RPMI8226 (cell line): ENCODE measurements around the gene RYR3.

Experiments
- DNase-seq: peaks from one replicate; pipeline ENCODE4 v3.0.0-alpha.2; 2015

RYR3 gene

GRCh38 chr15:33852094-33852493 lies 541.3 kb downstream of the RYR3 start:
- no peak for DNase-seq

- no peak for DNase-seq
Measured at GRCh38 chr15:33852570-33852969, 541.8 kb downstream of the RYR3 start.

GRCh38 chr15:33857726-33858125 lies 547.0 kb downstream of the RYR3 start:
- DNase-seq = no peak

- DNase-seq = no peak
Measured at GRCh38 chr15:33858836-33859235, 548.1 kb downstream of the RYR3 start.

GRCh38 chr15:33859992-33860545 lies 549.3 kb downstream of the RYR3 start:
- DNase-seq = no peak

GRCh38 chr15:33860754-33861153 lies 550.0 kb downstream of the RYR3 start:
- DNase-seq = no peak

GRCh38 chr15:33864360-33865075 lies 553.8 kb downstream of the RYR3 start:
- DNase-seq = no peak

GRCh38 chr15:33865416-33865815 lies 554.6 kb downstream of the RYR3 start:
- DNase-seq = no peak

- no peak for DNase-seq
Measured at GRCh38 chr15:33866101-33866737, 555.5 kb downstream of the RYR3 start.

- no peak for DNase-seq
Measured at GRCh38 chr15:33871980-33872379, 561.2 kb downstream of the RYR3 start.

- DNase-seq = no peak
Measured at GRCh38 chr15:33872416-33873106, 561.8 kb downstream of the RYR3 start.

GRCh38 chr15:33874156-33874555 lies 563.4 kb downstream of the RYR3 start:
- DNase-seq = no peak

- DNase-seq = no peak
Measured at GRCh38 chr15:33882921-33883320, 572.2 kb downstream of the RYR3 start.

GRCh38 chr15:33888176-33888575 lies 577.4 kb downstream of the RYR3 start:
- no peak for DNase-seq

- DNase-seq = peak; percentile 3
Measured at GRCh38 chr15:33894193-33894592, 583.4 kb downstream of the RYR3 start.

GRCh38 chr15:33902043-33902442 lies 591.3 kb downstream of the RYR3 start:
- no peak for DNase-seq

- no peak for DNase-seq
Measured at GRCh38 chr15:33903661-33904060, 592.9 kb downstream of the RYR3 start.

GRCh38 chr15:33907326-33907725 lies 596.6 kb downstream of the RYR3 start:
- no peak for DNase-seq

GRCh38 chr15:33908406-33908805 lies 597.6 kb downstream of the RYR3 start:
- no peak for DNase-seq

GRCh38 chr15:33910741-33911140 lies 600.0 kb downstream of the RYR3 start:
- no peak for DNase-seq

- no peak for DNase-seq
Measured at GRCh38 chr15:33912326-33912725, 601.6 kb downstream of the RYR3 start.

GRCh38 chr15:33913459-33913858 lies 602.7 kb downstream of the RYR3 start:
- no peak for DNase-seq
